SK-N-SH (cell line): ENCODE measurements around the gene LRRC42. TPM values are rescaled to one million over a fixed set of nuclear protein-coding genes. Genes with fewer than 3 reads are reported as not detected.

ENCODE experiments used
- CTCF ChIA-PET: fragments of 300-600, 350-600 bp; formaldehyde crosslinking; extraction: SDS; loops from one replicate; lab custom pipeline; 2021; lab: Yijun Ruan, JAX
- POLR2A ChIA-PET: fragments of 350-600 bp; sonication (Branson Sonifier 250); formaldehyde crosslinking; extraction: SDS; loops from one replicate; lab custom pipeline; 2020; ENCODE audit warnings: antibody characterized with exemption, inconsistent platforms; lab: Yijun Ruan, JAX
- DNase-seq: peaks from one replicate; pipeline ENCODE4 v3.0.0; 2012
- H2AFZ ChIP-seq: fragments of 200-600 bp; sonication (generic); 2 replicates; pipeline ENCODE4 v1.8.1; 2016; ENCODE audit warnings: antibody characterized with exemption, mild to moderate bottlenecking, low read depth
- H3F3A ChIP-seq: fragments of 200-600 bp; sonication (generic); replicated peaks from 2 replicates; pipeline ENCODE3; 2016; ENCODE audit warnings: antibody characterized with exemption, mild to moderate bottlenecking; ENCODE audit not compliant: insufficient read depth
- H3K27ac ChIP-seq, 2 experiments: fragments of 200-500 bp in 1 of 2; fragments of 200-600 bp in 1 of 2; sonication (Bioruptor generic) in 1 of 2; sonication (generic), shearing (Covaris generic) in 1 of 2; 2 replicates each; pipeline versions ENCODE4 v1.5.1 to v1.6.1; 2014 to 2016; ENCODE audit warnings: low read depth in 2 of 2, inconsistent platforms in 1 of 2, low read length in 1 of 2, mild to moderate bottlenecking in 1 of 2, mixed read lengths in 1 of 2
- H3K27me3 ChIP-seq: fragments of 200-600 bp; sonication (generic), shearing (Covaris generic); 2 replicates; pipeline ENCODE4 v1.6.1; 2016; ENCODE audit warnings: mixed run types; ENCODE audit not compliant: insufficient read depth
- H3K36me3 ChIP-seq, 2 experiments: fragments of 200-500 bp in 1 of 2; fragments of 200-600 bp in 1 of 2; sonication (Bioruptor generic) in 1 of 2; sonication (generic) in 1 of 2; replicated peaks in 1 of 2; 2 replicates each; pipeline versions ENCODE3 to v1.5.1; 2014 to 2016; ENCODE audit warnings: low read length in 1 of 2, mild to moderate bottlenecking in 1 of 2; ENCODE audit not compliant: insufficient read depth in 2 of 2, control insufficient read depth in 1 of 2
- H3K4me1 ChIP-seq, 2 experiments: fragments of 200-500 bp in 1 of 2; fragments of 200-600 bp in 1 of 2; sonication (Bioruptor generic) in 1 of 2; sonication (generic), shearing (Covaris generic) in 1 of 2; 2 replicates each; pipeline versions ENCODE4 v1.5.1 to v1.6.1; 2014 to 2016; ENCODE audit warnings: low read depth in 1 of 2, low read length in 1 of 2, mixed run types in 1 of 2; ENCODE audit not compliant: insufficient read depth in 2 of 2, control insufficient read depth in 1 of 2
- H3K4me2 ChIP-seq: fragments of 200-600 bp; sonication (generic), shearing (Covaris generic); 2 replicates; pipeline ENCODE4 v1.6.1; 2017; ENCODE audit warnings: mixed run types
- H3K4me3 ChIP-seq, 2 experiments: fragments of 200-500 bp in 1 of 2; fragments of 200-600 bp in 1 of 2; sonication (Bioruptor generic) in 1 of 2; sonication (generic), shearing (Covaris generic) in 1 of 2; 2 replicates each; pipeline versions ENCODE4 v1.5.1 to v1.8.1; 2014 to 2016; ENCODE audit warnings: low read depth in 2 of 2, inconsistent platforms in 1 of 2, low read length in 1 of 2, mild to moderate bottlenecking in 1 of 2, mixed read lengths in 1 of 2, moderate library complexity in 1 of 2
- H3K79me2 ChIP-seq: fragments of 200-600 bp; sonication (generic); 2 replicates; pipeline ENCODE4 v1.8.1; 2017; ENCODE audit warnings: mild to moderate bottlenecking; ENCODE audit not compliant: insufficient read depth
- H3K9ac ChIP-seq: fragments of 200-600 bp; sonication (generic); 2 replicates; pipeline ENCODE4 v1.6.1; 2017; ENCODE audit warnings: mixed run types
- H3K9me2 ChIP-seq: fragments of 200-600 bp; sonication (generic); 2 replicates; pipeline ENCODE4 v1.6.1; 2017; ENCODE audit warnings: mixed run types
- H3K9me3 ChIP-seq: fragments of 200-600 bp; sonication (generic); 2 replicates; pipeline ENCODE4 v1.6.1; 2017; ENCODE audit warnings: mixed run types, mild to moderate bottlenecking, moderate library complexity
- H4K20me1 ChIP-seq: fragments of 200-600 bp; sonication (generic); 2 replicates; pipeline ENCODE4 v1.6.1; 2017; ENCODE audit warnings: mild to moderate bottlenecking, mixed run types; ENCODE audit not compliant: insufficient read depth
- EP300 ChIP-seq, 2 experiments: IDR thresholded peaks; 2 replicates each; pipeline versions ENCODE4 v1.4.0 to v1.6.1; 2012; ENCODE audit warnings: borderline replicate concordance in 1 of 2, low read depth in 1 of 2, low read length in 1 of 2
- EZH2phosphoT487 ChIP-seq: fragments of 200-600 bp; sonication (generic); IDR thresholded peaks from 2 replicates; pipeline ENCODE4 v1.6.1; 2017; ENCODE audit warnings: low read depth, mixed run types, mild to moderate bottlenecking, antibody characterized with exemption, moderate library complexity, borderline replicate concordance
- FOXM1 ChIP-seq: IDR thresholded peaks from 2 replicates; pipeline ENCODE4 v1.4.0; 2012; ENCODE audit warnings: low read depth, mild to moderate bottlenecking
- GABPA ChIP-seq: IDR thresholded peaks from 2 replicates; pipeline ENCODE4 v1.4.0; 2012; ENCODE audit warnings: low read depth, mild to moderate bottlenecking
- RAD21 ChIP-seq: IDR thresholded peaks from 2 replicates; pipeline ENCODE4 v1.6.1; 2012; ENCODE audit warnings: mild to moderate bottlenecking, low read length
- RCOR1 ChIP-seq: fragments of 150-350 bp; IDR thresholded peaks from 2 replicates; pipeline ENCODE4 v1.6.1; 2017; ENCODE audit warnings: antibody characterized with exemption, low read length
- RFX5 ChIP-seq: IDR thresholded peaks from 2 replicates; pipeline ENCODE4 v1.6.1; 2012; ENCODE audit warnings: mild to moderate bottlenecking, improper control_type of control experiment, low read length
- RXRA ChIP-seq: IDR thresholded peaks from 2 replicates; pipeline ENCODE4 v1.4.0; 2012; ENCODE audit warnings: low read depth, mild to moderate bottlenecking, borderline replicate concordance
- SIN3A ChIP-seq: IDR thresholded peaks from 2 replicates; pipeline ENCODE4 v1.6.1; 2012; ENCODE audit warnings: low read depth, mild to moderate bottlenecking, low read length, moderate library complexity, borderline replicate concordance
- whole genome bisulfite sequencing: methylation state at CpG from one replicate; pipeline ENCODE4 v1.1.6; 2017; ENCODE audit warnings: low lambda C conversion rate; 5-methylcytosine and 5-hydroxymethylcytosine counted together
- polyA plus RNA-seq, 3 experiments: library from polyadenylated mRNA; depleted of rRNA; stranded (reverse); fragments of >200 nt; gene quantifications; 2 replicates each; pipeline ENCODE4 v1.2.3, GENCODE V29; 2012
- TF ChIP-seq, protein P1 (sequence below): IDR thresholded peaks from 2 replicates; pipeline ENCODE4 v1.4.0; 2012; ENCODE audit warnings: low read depth, borderline replicate concordance
- TF ChIP-seq, protein P2 (sequence below): IDR thresholded peaks from 2 replicates; pipeline ENCODE4 v1.6.1; 2012; ENCODE audit warnings: mild to moderate bottlenecking, low read depth, low read length, moderate library complexity

The LRRC42 gene
- polyA plus RNA-seq, 1 of the 3 experiments (the other 2 are of a cell fraction), result 35.0 TPM

DNA sequence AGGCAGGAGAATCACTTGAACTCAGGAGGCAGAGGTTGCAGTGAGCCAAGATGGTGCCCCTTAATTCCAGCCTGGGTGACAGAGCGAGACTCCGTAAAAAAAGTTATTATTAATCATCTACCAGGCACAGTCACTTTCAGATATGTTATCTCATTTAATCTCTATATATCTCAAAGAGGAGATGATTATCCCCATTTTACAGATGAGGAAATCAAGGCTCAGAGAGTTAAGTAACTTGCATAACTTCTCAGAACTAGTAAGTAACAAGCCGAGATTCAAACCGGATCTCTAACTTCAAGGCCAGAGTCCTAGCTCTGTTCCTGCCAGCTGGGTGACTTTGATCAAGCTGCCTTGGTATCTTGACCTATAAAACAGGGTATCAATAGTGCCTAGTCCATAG, 34.7 kb upstream of the LRRC42 start:
- H3K36me3 ChIP-seq, result peaks cover 4 to 6% of the 10 kb centered on the region in 2 experiments
- POLR2A ChIA-PET, result no interaction called here
- no peak overlapping the region for H2AFZ ChIP-seq
- no peaks in the 10 kb centered on the region for H3F3A ChIP-seq
- CTCF ChIA-PET, result interaction anchor here (1.2 to 1.3 kb wide), 2 partner anchors 13 to 51 kb away, joined by 3 read pairs; no protein-coding TSS in a partner anchor
- H3K4me3 ChIP-seq, result no peak overlapping the region
- no peak for TF ChIP-seq EZH2phosphoT487
- TF ChIP-seq, all 33 proteins: peak for 0
- Histone ChIP-seq H3K4me1 (no peaks in the 10 kb centered on the region), H4K20me1 (no peaks in the 10 kb centered on the region), H3K9ac (no peak overlapping the region), H3K9me3 (no peaks in the 10 kb centered on the region), H3K27me3 (no peaks in the 10 kb centered on the region), H3K79me2 (no peaks in the 10 kb centered on the region), H3K4me2 (no peak overlapping the region), H3K9me2 (no peaks in the 10 kb centered on the region), H3K27ac (no peak overlapping the region)
- WGBS, result 92% methylated on average over 4 of the region's 4 CpGs
- no peak for DNase-seq

DNA sequence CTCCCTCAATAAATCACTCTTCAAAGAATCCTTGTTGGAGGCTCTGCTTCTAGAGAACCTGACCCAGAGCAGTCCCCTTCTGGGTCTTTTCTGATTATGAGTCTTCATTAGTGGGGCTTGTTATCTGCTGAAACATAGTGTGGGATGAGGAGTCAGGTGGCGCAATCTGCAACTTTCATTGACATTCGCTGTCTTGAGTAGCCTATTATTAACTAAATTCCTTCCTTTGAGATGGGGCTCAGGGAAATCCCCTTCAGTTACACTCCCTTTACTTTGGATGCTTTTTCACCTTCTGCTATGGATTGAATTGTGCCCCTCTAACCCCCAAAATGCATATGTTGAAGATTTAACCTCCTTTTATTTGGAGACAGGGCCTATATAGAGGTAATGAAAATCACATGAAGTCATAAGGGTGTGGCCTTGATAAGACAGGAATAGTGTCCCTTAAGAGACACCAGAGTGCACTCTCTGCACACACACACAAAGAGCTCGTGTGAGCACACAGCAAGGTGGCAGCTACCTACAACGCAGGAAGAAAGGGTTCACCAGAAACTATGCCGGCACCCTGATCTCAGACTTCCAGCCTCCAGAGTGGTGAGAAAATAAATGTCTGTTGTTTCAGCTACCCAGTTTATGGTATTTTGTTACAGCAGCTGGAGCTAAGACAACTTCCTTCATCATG, 32.7 kb upstream of the LRRC42 start:
- POLR2A ChIA-PET, result no interaction called here
- no peaks in the 10 kb centered on the region for H3K4me1 ChIP-seq
- no peak overlapping the region for H3K9ac ChIP-seq
- TF ChIP-seq, protein P1, sequence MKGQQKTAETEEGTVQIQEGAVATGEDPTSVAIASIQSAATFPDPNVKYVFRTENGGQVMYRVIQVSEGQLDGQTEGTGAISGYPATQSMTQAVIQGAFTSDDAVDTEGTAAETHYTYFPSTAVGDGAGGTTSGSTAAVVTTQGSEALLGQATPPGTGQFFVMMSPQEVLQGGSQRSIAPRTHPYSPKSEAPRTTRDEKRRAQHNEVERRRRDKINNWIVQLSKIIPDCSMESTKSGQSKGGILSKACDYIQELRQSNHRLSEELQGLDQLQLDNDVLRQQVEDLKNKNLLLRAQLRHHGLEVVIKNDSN, result no peak
- TF ChIP-seq RAD21 (no peak), SIN3A (no peak), RXRA (no peak), RFX5 (no peak), GABPA (no peak), FOXM1 (no peak), EP300 (IDR thresholded peaks at IDR 0.05; ENCODE audit: borderline replicate concordance in 1 of 2, low read depth in 1 of 2, low read length in 1 of 2) (no peak), RCOR1 (no peak)
- TF ChIP-seq, protein P2, sequence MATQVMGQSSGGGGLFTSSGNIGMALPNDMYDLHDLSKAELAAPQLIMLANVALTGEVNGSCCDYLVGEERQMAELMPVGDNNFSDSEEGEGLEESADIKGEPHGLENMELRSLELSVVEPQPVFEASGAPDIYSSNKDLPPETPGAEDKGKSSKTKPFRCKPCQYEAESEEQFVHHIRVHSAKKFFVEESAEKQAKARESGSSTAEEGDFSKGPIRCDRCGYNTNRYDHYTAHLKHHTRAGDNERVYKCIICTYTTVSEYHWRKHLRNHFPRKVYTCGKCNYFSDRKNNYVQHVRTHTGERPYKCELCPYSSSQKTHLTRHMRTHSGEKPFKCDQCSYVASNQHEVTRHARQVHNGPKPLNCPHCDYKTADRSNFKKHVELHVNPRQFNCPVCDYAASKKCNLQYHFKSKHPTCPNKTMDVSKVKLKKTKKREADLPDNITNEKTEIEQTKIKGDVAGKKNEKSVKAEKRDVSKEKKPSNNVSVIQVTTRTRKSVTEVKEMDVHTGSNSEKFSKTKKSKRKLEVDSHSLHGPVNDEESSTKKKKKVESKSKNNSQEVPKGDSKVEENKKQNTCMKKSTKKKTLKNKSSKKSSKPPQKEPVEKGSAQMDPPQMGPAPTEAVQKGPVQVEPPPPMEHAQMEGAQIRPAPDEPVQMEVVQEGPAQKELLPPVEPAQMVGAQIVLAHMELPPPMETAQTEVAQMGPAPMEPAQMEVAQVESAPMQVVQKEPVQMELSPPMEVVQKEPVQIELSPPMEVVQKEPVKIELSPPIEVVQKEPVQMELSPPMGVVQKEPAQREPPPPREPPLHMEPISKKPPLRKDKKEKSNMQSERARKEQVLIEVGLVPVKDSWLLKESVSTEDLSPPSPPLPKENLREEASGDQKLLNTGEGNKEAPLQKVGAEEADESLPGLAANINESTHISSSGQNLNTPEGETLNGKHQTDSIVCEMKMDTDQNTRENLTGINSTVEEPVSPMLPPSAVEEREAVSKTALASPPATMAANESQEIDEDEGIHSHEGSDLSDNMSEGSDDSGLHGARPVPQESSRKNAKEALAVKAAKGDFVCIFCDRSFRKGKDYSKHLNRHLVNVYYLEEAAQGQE, result no peak
- H3F3A ChIP-seq, result no peaks in the 10 kb centered on the region
- H4K20me1 ChIP-seq, result no peaks in the 10 kb centered on the region
- WGBS, result 98% methylated on average over 5 of the region's 5 CpGs
- peaks cover 8 to 9% of the 10 kb centered on the region in 2 experiments for H3K36me3 ChIP-seq
- no peaks in the 10 kb centered on the region for H3K79me2 ChIP-seq
- no peaks in the 10 kb centered on the region for H3K9me3 ChIP-seq
- no peaks in the 10 kb centered on the region for H3K27me3 ChIP-seq
- H3K4me2 ChIP-seq, result no peak overlapping the region
- no peak overlapping the region for H3K27ac ChIP-seq
- DNase-seq, result no peak
- no peak overlapping the region for H2AFZ ChIP-seq
- CTCF ChIA-PET, result interaction anchor here (0.6 to 1.3 kb wide), 4 partner anchors 11 to 63 kb away, joined by 3 read pairs; no protein-coding TSS in a partner anchor
- H3K9me2 ChIP-seq, result no peaks in the 10 kb centered on the region
- H3K4me3 ChIP-seq, result no peak overlapping the region
